ENCODE measurements around the gene TAS2R50.

Gene TAS2R50

DNA sequence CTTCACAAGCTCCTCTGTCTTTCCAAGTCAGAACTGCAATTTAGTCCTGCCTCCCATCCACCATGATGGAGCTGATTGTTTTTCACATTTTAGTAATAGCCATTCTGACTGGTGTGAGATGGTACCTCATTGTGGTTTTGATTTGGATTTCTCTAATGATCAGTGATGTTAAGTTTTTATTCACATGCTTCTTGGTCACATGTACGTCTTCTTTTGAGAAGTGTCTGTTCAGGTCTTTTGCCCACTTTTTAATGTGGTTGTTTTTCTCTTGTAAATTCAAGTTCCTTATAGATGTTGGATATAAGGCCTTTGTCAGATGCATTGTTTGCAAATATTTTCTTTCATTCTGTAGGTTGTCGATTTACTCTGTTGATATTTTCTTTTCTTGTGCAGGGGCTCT is 43.5 kb downstream of the TAS2R50 start:
- no peak for DNase-seq

DNA sequence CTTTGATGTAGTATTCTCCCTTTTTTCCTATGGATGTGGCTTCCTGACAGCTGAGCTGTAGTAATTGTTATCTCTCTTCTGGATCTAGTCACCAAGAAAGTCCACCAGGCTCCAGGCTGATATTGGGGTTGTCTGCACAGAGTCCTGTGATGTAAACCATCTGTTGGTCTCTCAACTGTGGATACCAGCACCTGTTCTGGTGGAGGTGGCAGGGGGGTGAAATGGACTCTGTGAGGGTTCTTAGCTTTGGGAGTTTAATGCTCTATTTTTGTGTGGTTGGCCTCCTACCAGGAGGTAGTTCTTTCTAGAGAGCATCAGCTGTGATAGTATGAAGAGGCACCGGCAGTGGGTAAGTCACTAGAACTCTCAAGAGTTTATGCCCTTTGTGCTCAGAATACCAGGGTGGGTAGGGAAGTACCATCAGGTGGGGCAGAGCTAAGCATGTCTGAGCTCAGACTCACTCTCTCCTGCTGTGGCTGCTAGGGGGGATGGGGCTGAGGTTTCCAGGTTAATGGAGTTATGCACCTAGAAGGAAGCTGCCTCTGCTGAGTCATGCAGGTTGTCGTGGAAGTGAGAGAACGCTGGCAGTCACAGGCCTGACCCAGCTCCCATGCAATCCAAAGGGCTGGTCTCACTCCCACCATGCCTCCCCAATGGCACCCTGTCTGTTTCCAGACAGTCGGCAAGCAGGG is 44.6 kb downstream of the TAS2R50 start:
- DNase-seq, result no peak

DNA sequence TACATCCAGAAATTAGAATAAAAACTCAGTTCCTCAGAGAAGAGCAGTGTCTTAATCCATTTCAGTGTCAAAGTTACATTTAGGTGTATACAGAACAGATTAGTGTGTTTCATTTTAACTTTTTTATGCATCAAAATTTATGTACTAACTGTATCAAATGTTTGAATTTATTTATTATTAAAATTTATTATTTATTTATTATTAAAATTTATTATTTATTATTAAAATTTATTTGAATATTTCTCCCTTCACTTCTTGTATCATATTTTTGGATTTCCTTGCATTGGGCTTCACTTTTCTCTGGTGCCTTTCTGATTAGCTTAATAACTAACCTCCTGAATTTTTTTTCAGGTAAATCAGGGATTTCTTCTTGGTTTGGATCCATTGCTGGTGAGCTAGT is 45.3 kb downstream of the TAS2R50 start:
- no peak for DNase-seq

DNA sequence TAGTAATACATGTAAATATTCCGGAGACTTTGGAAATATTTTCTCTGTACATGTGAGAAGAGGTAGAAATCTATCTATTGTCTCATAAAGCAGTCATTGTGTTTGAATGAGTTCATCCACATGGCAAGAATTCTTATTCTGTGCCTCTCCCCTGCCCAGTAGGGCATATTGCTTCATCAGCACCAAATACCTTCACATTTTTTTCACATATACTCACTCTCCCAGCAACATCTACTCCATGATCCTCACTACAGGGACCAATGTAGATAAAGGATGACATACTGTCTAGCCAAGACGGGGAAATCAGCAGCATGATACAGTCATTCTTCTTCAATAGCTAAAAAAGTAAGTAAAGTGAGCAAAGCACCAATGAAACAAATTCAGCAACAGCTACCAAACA is 46.3 kb downstream of the TAS2R50 start:
- DNase-seq, result no peak

DNA sequence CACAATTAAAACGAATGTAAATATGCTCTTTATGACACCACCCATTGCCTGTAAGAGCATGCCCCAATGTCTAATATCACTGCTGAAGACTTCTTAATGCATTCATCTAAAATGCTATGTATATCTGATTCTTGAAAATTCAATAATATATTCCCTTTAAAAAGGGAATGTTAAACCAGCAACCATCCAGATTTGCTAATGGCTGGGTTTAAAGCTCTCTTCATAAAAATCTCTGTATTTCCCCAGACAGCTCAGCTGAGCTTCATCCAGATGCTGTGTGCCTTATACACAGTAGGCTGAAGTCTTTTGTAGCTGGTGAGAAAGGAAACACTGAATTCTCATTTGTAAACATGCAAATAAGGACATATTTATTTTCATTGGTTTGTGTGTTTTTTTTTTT is 47.5 kb downstream of the TAS2R50 start, which contains the start of gene TAS2R14:
TSS of gene TAS2R14 (minus strand) at position 101 of the 400 bp plus-strand sequence. CDS start at position 45, 56 bp downstream.
- DNase-seq, result no peak

DNA sequence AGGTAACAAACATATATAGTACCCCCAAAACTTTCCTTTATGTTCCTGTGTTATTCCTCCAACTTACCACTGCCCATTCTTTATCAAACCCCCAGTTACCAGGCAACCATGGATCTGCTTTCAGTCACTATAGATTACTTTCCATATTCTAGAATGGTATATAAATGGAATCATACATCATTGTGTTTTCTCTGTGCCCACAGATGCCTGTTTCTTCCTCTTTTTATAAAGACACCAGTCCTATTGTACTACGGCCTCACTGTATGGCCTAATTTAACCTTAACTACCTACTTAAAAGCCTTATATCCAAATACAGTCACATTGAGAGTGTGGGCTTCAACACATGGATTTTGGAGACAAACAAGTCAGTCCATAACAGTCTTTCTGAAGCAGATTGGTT is 50.2 kb downstream of the TAS2R50 start:
- DNase-seq, result no peak

Measured in activated CD4-positive, alpha-beta T cell treated with anti-CD3 and anti-CD28 coated beads, Interleukin-2, amount 50 U/mL, for 4 hours (primary cell).